Caki2 (cell line): Measurements from ENCODE around the gene NUBPL. TPM values are rescaled to one million over a fixed set of nuclear protein-coding genes. Genes with fewer than 3 reads are reported as not detected.

Experiments used
- DNase-seq: peaks from one replicate; pipeline ENCODE4 v3.0.0-alpha.2; 2015; ENCODE audit warnings: low read depth
- in situ Hi-C: cut with HindIII; loops from 2 replicates; pipeline ENCODE4 v1.10.0; 2016; ENCODE audit warnings: low sequenced_read_pairs, low pct_unique_long_range_greater_than_20kb, mixed read lengths
- total RNA-seq: library from RNA; depleted of rRNA; stranded (reverse); fragments of >200 nt; shearing (Covaris generic); gene quantifications from 2 replicates; pipeline ENCODE4 v1.2.3, GENCODE V29; 2014; ENCODE audit warnings: low replicate concordance; rRNA removed

The NUBPL gene, protein sequence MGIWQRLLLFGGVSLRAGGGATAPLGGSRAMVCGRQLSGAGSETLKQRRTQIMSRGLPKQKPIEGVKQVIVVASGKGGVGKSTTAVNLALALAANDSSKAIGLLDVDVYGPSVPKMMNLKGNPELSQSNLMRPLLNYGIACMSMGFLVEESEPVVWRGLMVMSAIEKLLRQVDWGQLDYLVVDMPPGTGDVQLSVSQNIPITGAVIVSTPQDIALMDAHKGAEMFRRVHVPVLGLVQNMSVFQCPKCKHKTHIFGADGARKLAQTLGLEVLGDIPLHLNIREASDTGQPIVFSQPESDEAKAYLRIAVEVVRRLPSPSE
- total RNA-seq: 8.0 and 9.7 TPM in 2 replicates

GRCh38 chr14:31561155-31561846, at the start of gene NUBPL:
Gene NUBPL, plus strand, starts transcription at chr14:31561404. Its CDS starts 36 bp downstream, at chr14:31561440.
- in situ Hi-C loops: no loop called here
- DNase-seq: peak; percentile 80

GRCh38 chr14:31527087-31527486, 34.1 kb upstream of the NUBPL start:
- in situ Hi-C loops: no loop called here
- DNase-seq: no peak

- in situ Hi-C loops: no loop called here
- DNase-seq: no peak
These were observed 33.7 kb upstream of the NUBPL start for GRCh38 chr14:31527546-31527945.

DNA sequence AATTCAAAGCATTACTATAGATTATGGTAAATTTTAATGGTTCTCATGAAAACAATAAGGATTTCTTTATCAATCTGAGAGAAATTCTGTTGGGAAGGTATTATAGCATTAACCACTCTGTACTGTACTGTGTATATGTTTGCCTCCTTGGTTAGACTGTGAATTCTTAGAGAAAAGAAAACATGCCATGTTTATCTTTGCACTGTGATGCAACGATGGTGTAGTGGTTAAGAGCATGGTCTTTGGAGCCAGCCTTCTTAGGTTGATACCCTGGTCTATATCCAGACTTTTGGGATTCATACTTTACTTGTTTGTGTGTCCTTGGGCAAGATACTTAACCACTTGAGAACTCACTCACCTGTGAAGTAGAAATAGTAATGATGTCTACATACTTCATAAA, 32.2 kb upstream of the NUBPL start:
- no peak for DNase-seq
- in situ Hi-C loops: no loop called here

GRCh38 chr14:31530136-31530535, 31.1 kb upstream of the NUBPL start:
- in situ Hi-C loops: no loop called here
- DNase-seq: no peak

GRCh38 chr14:31536201-31536960, 24.8 kb upstream of the NUBPL start:
- in situ Hi-C loops: no loop called here
- DNase-seq: no peak

GRCh38 chr14:31541702-31542101, 19.5 kb upstream of the NUBPL start:
- DNase-seq: no peak
- in situ Hi-C loops: no loop called here

DNA sequence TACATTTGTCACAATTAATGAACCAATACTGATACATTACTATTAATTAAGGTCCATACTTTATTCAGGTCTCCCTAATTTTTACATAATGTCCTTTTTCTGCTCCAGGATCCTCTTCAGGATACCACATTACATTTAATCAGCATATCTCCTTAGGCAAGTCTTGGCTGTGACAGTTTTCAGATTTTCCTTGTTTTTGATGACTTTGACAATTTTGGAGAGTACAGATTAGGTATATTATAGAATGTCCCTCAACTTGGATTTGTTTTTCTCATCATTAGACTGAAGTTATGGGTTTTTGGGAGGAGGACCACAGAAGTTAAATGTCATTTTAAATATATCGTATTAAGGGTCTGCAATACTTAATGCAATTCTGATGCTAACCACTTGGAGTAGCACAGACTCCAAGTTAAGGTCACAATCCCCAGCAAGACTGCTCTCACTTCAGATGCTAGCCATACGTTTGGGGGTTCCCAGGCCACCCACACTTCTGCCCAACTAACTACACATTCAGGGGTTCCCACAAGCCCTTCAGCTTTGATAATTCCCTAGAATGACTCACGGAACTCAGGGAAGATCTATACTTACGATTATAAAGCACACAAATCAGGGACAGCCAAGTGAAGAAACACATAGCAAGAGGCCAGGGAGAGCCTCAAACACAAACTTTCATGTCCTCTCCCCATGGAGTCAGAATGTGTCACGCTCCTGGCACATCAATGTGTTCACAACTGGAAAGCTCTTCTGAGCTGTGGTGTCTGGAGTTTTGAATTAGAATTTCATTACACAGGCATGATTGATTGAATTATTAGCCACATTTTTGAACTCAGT, 17.0 kb upstream of the NUBPL start:
- no peak for DNase-seq
- in situ Hi-C loops: no loop called here

DNA sequence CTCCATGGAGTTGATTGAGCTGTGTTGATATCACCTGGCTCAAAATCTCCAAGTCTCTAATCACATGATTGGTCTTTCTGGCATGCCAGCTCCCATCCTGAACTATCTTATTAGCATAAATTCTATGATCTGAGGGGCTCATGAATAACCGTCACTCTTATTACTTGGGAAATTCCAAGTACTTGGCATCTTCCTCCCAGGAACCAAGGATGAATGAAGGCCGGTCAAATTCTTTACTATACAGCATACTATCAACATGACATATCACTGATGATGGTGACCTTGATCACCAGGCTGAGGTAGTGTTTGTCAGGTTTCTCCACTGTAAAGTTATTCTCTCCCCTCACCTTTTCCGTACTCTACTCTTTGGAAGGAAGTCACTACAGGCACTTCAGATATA, 16.4 kb upstream of the NUBPL start:
- no peak for DNase-seq
- in situ Hi-C loops: no loop called here

- in situ Hi-C loops: no loop called here
- no peak for DNase-seq
These were observed 15.9 kb upstream of the NUBPL start for GRCh38 chr14:31545328-31545727.

DNA sequence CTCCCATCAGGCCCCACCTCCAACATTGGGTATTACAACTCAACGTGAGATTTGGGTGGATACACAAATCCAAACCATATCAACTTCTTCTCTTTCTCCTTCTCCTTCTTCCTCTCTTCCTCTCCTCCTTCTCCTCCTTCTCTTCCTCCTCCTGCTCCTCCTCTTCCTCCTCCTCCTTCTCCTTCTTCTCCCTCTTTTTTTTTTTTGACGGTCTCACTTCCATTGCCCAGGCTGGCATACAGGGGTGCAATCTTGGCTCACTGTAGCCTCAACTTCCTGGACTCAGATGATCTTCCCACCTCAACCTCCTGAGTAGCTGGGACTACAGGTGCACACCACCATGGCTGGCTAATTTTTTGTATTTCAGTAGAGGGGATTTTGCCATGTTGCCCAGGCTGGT, 11.4 kb upstream of the NUBPL start:
- DNase-seq: no peak
- in situ Hi-C loops: no loop called here

GRCh38 chr14:31550589-31550988, 10.6 kb upstream of the NUBPL start:
- in situ Hi-C loops: no loop called here
- no peak for DNase-seq

DNA sequence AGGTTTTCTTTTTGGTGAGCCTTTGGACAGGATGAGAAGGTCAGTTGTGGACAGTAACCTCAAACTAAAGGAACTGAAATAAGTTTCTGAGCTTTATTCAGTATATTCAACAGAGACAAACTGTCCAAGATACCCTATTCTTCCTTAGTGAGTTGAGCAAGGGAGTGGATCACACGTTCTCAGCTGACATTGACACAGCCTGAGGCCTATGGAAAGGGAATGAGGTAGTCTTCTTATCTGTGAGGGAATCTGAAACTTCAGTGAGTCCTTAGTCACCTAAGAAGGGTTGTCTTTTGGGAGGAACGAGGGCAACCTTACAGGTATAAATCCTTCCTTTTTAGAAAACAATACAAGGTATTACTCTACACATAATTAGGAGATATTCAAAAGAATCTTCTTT, 5.0 kb upstream of the NUBPL start:
- in situ Hi-C loops: no loop called here
- DNase-seq: no peak

GRCh38 chr14:31559939-31560338, 1.3 kb upstream of the NUBPL start:
- no peak for DNase-seq
- in situ Hi-C loops: no loop called here

- DNase-seq: no peak
- in situ Hi-C loops: no loop called here
These were observed 447 bp upstream of the NUBPL start for GRCh38 chr14:31560759-31561154.

DNA sequence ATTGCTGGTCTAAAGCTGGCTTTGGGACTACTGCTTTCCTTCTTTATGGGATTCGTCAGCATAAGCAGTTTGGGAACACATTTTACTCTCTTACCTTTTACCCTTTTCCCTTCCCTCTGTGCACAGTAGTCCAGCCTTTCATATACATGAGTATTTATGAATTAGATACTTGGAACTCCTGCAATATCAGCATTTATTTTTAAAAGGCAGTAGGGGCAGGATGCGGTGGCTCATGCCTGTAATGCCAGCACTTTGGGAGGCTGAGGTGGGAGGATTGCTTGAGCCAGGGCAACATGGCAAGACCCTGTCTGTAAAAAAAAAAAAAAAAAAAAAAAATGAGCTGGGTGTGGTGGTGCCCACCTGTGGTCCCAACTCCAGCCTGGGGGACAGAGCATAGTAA, 3.0 kb downstream of the NUBPL start:
- in situ Hi-C loops: no loop called here
- no peak for DNase-seq

- in situ Hi-C loops: no loop called here
- DNase-seq: no peak
These were observed 5.3 kb downstream of the NUBPL start for GRCh38 chr14:31566456-31566855.

DNA sequence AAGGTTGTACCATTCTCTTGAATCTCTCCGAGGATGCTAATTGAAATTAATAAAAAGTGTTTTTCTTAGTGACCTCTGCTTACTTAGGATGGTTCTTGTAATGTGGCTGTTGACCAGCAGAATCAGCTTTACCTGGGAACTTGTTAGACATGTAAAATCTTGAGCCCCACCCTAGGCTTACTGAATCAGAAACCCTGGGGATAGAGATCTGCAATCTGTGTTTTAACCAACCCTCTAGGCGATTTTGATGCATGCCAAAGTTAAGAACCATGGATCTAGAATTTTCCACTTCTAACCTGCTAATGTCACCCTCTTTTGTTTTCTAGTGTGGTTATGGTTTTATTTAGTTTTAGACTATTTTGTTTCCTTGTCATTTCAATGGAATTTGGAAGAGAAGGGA, 6.5 kb downstream of the NUBPL start:
- no peak for DNase-seq
- in situ Hi-C loops: no loop called here
